Activated naive CD8-positive, alpha-beta T cell treated with anti-CD3 and anti-CD28 coated beads, Interleukin-2, amount 10 ng/mL, durations not matched to agents 7 days and 5 days (primary cell): Measurements from ENCODE around the gene LDLRAD4. TPM values are rescaled to one million over a fixed set of nuclear protein-coding genes. Genes with fewer than 3 reads are reported as not detected.

Source experiments
- ATAC-seq: fragments of 150-1000 bp; cut with Tn5 transposase; one replicate; pipeline ENCODE4 v1.10.0; 2021; ENCODE audit warnings: low read depth, moderate library complexity
- POLR2A ChIA-PET: fragments of 350-600 bp; sonication (Branson Sonifier 250); formaldehyde crosslinking; loops from one replicate; lab custom pipeline; 2021; ENCODE audit warnings: antibody characterized with exemption; lab: Charles Lee
- DNase-seq: peaks from one replicate; pipeline ENCODE4 v3.0.0; 2021
- H3K27ac Mint-ChIP-seq: one replicate; pipeline ENCODE4 v1.8.0; 2022; ENCODE audit warnings: mild to moderate bottlenecking, mixed read lengths
- H3K27me3 Mint-ChIP-seq: one replicate; pipeline ENCODE4 v1.8.0; 2022; ENCODE audit warnings: mild to moderate bottlenecking, moderate library complexity, mixed read lengths
- H3K36me3 Mint-ChIP-seq: one replicate; pipeline ENCODE4 v1.8.0; 2021; ENCODE audit warnings: mild to moderate bottlenecking, mixed read lengths
- H3K4me1 Mint-ChIP-seq: one replicate; pipeline ENCODE4 v1.8.0; 2021; ENCODE audit warnings: mixed read lengths
- H3K4me3 Mint-ChIP-seq: one replicate; pipeline ENCODE4 v1.8.0; 2022; ENCODE audit warnings: mild to moderate bottlenecking, moderate library complexity, mixed read lengths
- H3K9me3 Mint-ChIP-seq: one replicate; pipeline ENCODE4 v1.8.0; 2021; ENCODE audit warnings: mixed read lengths
- total RNA-seq, 2 experiments: library from RNA; stranded (reverse); gene quantifications; one replicate each; pipeline ENCODE4 v1.2.3, GENCODE V29; 2021

LDLRAD4 gene
- 10 to 100 TPM; 40.3 to 44.3 TPM for total RNA-seq

GRCh38 chr18:13218368-13218991, at the start of gene LDLRAD4:
TSS of gene LDLRAD4 (plus strand) at chr18:13218760.
- Mint-ChIP-seq H3K27ac (peak within 1 kb of the TSS; percentile 71), H3K9me3 (no peaks in the 10 kb centered on the region), H3K4me3 (peak within 1 kb of the TSS; percentile 86), H3K36me3 (peaks cover 4% of the 10 kb centered on the region), H3K27me3 (peaks cover 32% of the 10 kb centered on the region), H3K4me1 (peaks cover 30% of the 10 kb centered on the region)
- POLR2A ChIA-PET = interaction anchor here (0.6 to 1.9 kb wide), 6 partner anchors 13 to 342 kb away, joined by 3 to 8 read pairs (median 3); no protein-coding TSS in a partner anchor
- ATAC-seq (peak; percentile 19), DNase-seq (peak; percentile 66)

GRCh38 chr18:13173578-13174145, 44.9 kb upstream of the LDLRAD4 start:
- POLR2A ChIA-PET = no interaction called here
- no peak for ATAC-seq
- no peak overlapping the region for H3K27ac Mint-ChIP-seq
- H3K4me3 Mint-ChIP-seq = no peak overlapping the region
- peaks cover 25% of the 10 kb centered on the region for H3K27me3 Mint-ChIP-seq
- DNase-seq = no peak
- no peaks in the 10 kb centered on the region for H3K9me3 Mint-ChIP-seq
- no peaks in the 10 kb centered on the region for H3K36me3 Mint-ChIP-seq
- peaks cover 1% of the 10 kb centered on the region for H3K4me1 Mint-ChIP-seq

- no peak overlapping the region for H3K4me3 Mint-ChIP-seq
- ATAC-seq = no peak
- POLR2A ChIA-PET = no interaction called here
- H3K9me3 Mint-ChIP-seq = no peaks in the 10 kb centered on the region
- peaks cover 12% of the 10 kb centered on the region for H3K27me3 Mint-ChIP-seq
- peaks cover 9% of the 10 kb centered on the region for H3K4me1 Mint-ChIP-seq
- no peaks in the 10 kb centered on the region for H3K36me3 Mint-ChIP-seq
- no peak overlapping the region for H3K27ac Mint-ChIP-seq
- DNase-seq = no peak
Observed at GRCh38 chr18:13175266-13175665, 43.3 kb upstream of the LDLRAD4 start.

- Mint-ChIP-seq H3K4me1 (peaks cover 9% of the 10 kb centered on the region), H3K27me3 (peaks cover 13% of the 10 kb centered on the region), H3K36me3 (no peaks in the 10 kb centered on the region), H3K27ac (no peak overlapping the region), H3K9me3 (no peaks in the 10 kb centered on the region), H3K4me3 (no peak overlapping the region)
- ATAC-seq (no peak), DNase-seq (no peak)
- POLR2A ChIA-PET = no interaction called here
Observed at GRCh38 chr18:13175754-13176210, 42.8 kb upstream of the LDLRAD4 start.

- POLR2A ChIA-PET = no interaction called here
- no peak for DNase-seq
- peaks cover 9% of the 10 kb centered on the region for H3K4me1 Mint-ChIP-seq
- peaks cover 15% of the 10 kb centered on the region for H3K27me3 Mint-ChIP-seq
- H3K27ac Mint-ChIP-seq = no peak overlapping the region
- no peaks in the 10 kb centered on the region for H3K9me3 Mint-ChIP-seq
- H3K36me3 Mint-ChIP-seq = no peaks in the 10 kb centered on the region
- H3K4me3 Mint-ChIP-seq = peak overlapping the region; percentile 39
- ATAC-seq = no peak
Observed at GRCh38 chr18:13176847-13177246, 41.7 kb upstream of the LDLRAD4 start.

GRCh38 chr18:13178197-13178596, 40.4 kb upstream of the LDLRAD4 start:
- POLR2A ChIA-PET = no interaction called here
- no peak for DNase-seq

GRCh38 chr18:13178976-13179375, 39.6 kb upstream of the LDLRAD4 start:
- no peak for ATAC-seq
- no peak for DNase-seq
- H3K36me3 Mint-ChIP-seq = no peaks in the 10 kb centered on the region
- no peaks in the 10 kb centered on the region for H3K9me3 Mint-ChIP-seq
- H3K4me1 Mint-ChIP-seq = peaks cover 9% of the 10 kb centered on the region
- POLR2A ChIA-PET = no interaction called here
- H3K27ac Mint-ChIP-seq = no peak overlapping the region
- H3K27me3 Mint-ChIP-seq = peaks cover 17% of the 10 kb centered on the region
- H3K4me3 Mint-ChIP-seq = no peak overlapping the region

More at GRCh38 chr18:13178197-13178596, 40.4 kb upstream of the LDLRAD4 start:
- Mint-ChIP-seq H3K27ac (no peak overlapping the region), H3K4me3 (no peak overlapping the region), H3K27me3 (peaks cover 17% of the 10 kb centered on the region), H3K9me3 (no peaks in the 10 kb centered on the region), H3K4me1 (peaks cover 9% of the 10 kb centered on the region), H3K36me3 (no peaks in the 10 kb centered on the region)
- ATAC-seq = no peak

GRCh38 chr18:13179566-13180113, 38.9 kb upstream of the LDLRAD4 start:
- H3K9me3 Mint-ChIP-seq = no peaks in the 10 kb centered on the region
- peaks cover 9% of the 10 kb centered on the region for H3K4me1 Mint-ChIP-seq
- ATAC-seq (no peak), DNase-seq (no peak)
- H3K4me3 Mint-ChIP-seq = no peak overlapping the region
- H3K36me3 Mint-ChIP-seq = no peaks in the 10 kb centered on the region
- H3K27me3 Mint-ChIP-seq = peaks cover 17% of the 10 kb centered on the region
- no peak overlapping the region for H3K27ac Mint-ChIP-seq
- POLR2A ChIA-PET = no interaction called here

GRCh38 chr18:13180614-13181375, 37.8 kb upstream of the LDLRAD4 start:
- POLR2A ChIA-PET = no interaction called here
- peaks cover 17% of the 10 kb centered on the region for H3K27me3 Mint-ChIP-seq
- no peaks in the 10 kb centered on the region for H3K36me3 Mint-ChIP-seq
- peaks cover 9% of the 10 kb centered on the region for H3K4me1 Mint-ChIP-seq
- H3K9me3 Mint-ChIP-seq = no peaks in the 10 kb centered on the region
- H3K27ac Mint-ChIP-seq = no peak overlapping the region
- no peak overlapping the region for H3K4me3 Mint-ChIP-seq
- DNase-seq (no peak), ATAC-seq (no peak)

GRCh38 chr18:13181765-13182164, 36.8 kb upstream of the LDLRAD4 start:
- Mint-ChIP-seq H3K4me3 (no peak overlapping the region), H3K27me3 (peaks cover 17% of the 10 kb centered on the region), H3K36me3 (no peaks in the 10 kb centered on the region), H3K27ac (no peak overlapping the region), H3K4me1 (peaks cover 9% of the 10 kb centered on the region), H3K9me3 (no peaks in the 10 kb centered on the region)
- POLR2A ChIA-PET = interaction anchor here (0.6 kb wide), 1 partner anchor 13 kb away, joined by 3 read pairs; no protein-coding TSS in a partner anchor
- no peak for ATAC-seq
- no peak for DNase-seq

- no peak for DNase-seq
- H3K4me3 Mint-ChIP-seq = no peak overlapping the region
- no peak overlapping the region for H3K27ac Mint-ChIP-seq
- POLR2A ChIA-PET = no interaction called here
- no peaks in the 10 kb centered on the region for H3K36me3 Mint-ChIP-seq
- H3K9me3 Mint-ChIP-seq = no peaks in the 10 kb centered on the region
- no peak for ATAC-seq
- peaks cover 9% of the 10 kb centered on the region for H3K4me1 Mint-ChIP-seq
- H3K27me3 Mint-ChIP-seq = peaks cover 19% of the 10 kb centered on the region
Observed at GRCh38 chr18:13183359-13183758, 35.2 kb upstream of the LDLRAD4 start.

- DNase-seq = no peak
- peaks cover 19% of the 10 kb centered on the region for H3K27me3 Mint-ChIP-seq
- no peak overlapping the region for H3K27ac Mint-ChIP-seq
- H3K4me1 Mint-ChIP-seq = peaks cover 7% of the 10 kb centered on the region
- POLR2A ChIA-PET = no interaction called here
- ATAC-seq = no peak
- H3K36me3 Mint-ChIP-seq = no peaks in the 10 kb centered on the region
- no peaks in the 10 kb centered on the region for H3K9me3 Mint-ChIP-seq
- no peak overlapping the region for H3K4me3 Mint-ChIP-seq
Observed at GRCh38 chr18:13183790-13184189, 34.8 kb upstream of the LDLRAD4 start.

GRCh38 chr18:13184396-13184795, 34.2 kb upstream of the LDLRAD4 start:
- H3K4me3 Mint-ChIP-seq = no peak overlapping the region
- peaks cover 21% of the 10 kb centered on the region for H3K27me3 Mint-ChIP-seq
- POLR2A ChIA-PET = no interaction called here
- no peak overlapping the region for H3K27ac Mint-ChIP-seq
- peaks cover 4% of the 10 kb centered on the region for H3K4me1 Mint-ChIP-seq
- H3K9me3 Mint-ChIP-seq = no peaks in the 10 kb centered on the region
- ATAC-seq = no peak
- DNase-seq = no peak
- H3K36me3 Mint-ChIP-seq = no peaks in the 10 kb centered on the region
